Duodenal mucosa (tissue), 2 donors: Measurements from ENCODE around the gene PTGIR.
"Not testable (repeated sequence)": the region's sequence is repeated elsewhere in the genome, so short reads cannot be mapped to it uniquely, and the experiment has no call there.

Experiments
- H3K27ac ChIP-seq: one replicate; pipeline ENCODE4 v1.7.0; 2013; ENCODE audit warnings: low read depth, low read length
- H3K27me3 ChIP-seq, 2 donors: one replicate each; pipeline ENCODE4 v1.7.0; 2013; ENCODE audit warnings: low read length in 2 of 2, control low read depth in 1 of 2; ENCODE audit not compliant: insufficient read depth in 2 of 2, control insufficient read depth in 1 of 2
- H3K36me3 ChIP-seq, 2 donors: one replicate each; pipeline ENCODE4 v1.7.0; 2013; ENCODE audit warnings: low read length in 2 of 2, control low read depth in 1 of 2; ENCODE audit not compliant: insufficient read depth in 2 of 2, control insufficient read depth in 1 of 2
- H3K4me1 ChIP-seq, 2 donors: one replicate each; pipeline ENCODE4 v1.7.0; 2013; ENCODE audit warnings: low read length in 2 of 2, control low read depth in 1 of 2; ENCODE audit not compliant: insufficient read depth in 2 of 2, control insufficient read depth in 1 of 2
- H3K4me3 ChIP-seq, 2 donors: one replicate each; pipeline ENCODE4 v1.7.0; 2013; ENCODE audit warnings: low read length in 2 of 2, low read depth in 1 of 2
- H3K9ac ChIP-seq, 2 donors: one replicate each; pipeline ENCODE4 v1.7.0; 2013; ENCODE audit warnings: low read length in 2 of 2, low read depth in 1 of 2
- H3K9me3 ChIP-seq, 2 donors: one replicate each; pipeline ENCODE4 v1.7.0; 2013; ENCODE audit warnings: low read length in 2 of 2, control low read depth in 1 of 2; ENCODE audit not compliant: control insufficient read depth in 1 of 2

The PTGIR gene

DNA sequence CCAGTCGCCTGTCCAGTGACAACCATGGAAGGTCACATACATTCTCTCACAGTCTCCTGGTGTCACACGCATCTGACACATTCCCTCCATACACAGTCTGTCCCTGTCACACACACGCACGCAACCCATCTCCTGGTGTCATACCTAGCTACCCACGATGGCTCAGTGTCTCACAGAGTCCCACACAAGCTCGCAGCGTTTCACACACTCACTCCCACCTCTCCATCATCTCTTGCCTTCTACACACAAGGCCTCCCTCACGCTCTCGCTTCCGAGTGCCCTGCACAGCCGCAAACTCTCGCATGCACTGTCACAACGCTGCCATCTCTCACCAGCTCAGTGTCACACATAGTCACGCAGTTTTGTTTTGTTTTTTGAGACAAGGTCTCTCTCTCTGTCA is 12.3 kb upstream of the PTGIR start:
- H3K9me3 ChIP-seq: no peaks in the 10 kb centered on the region
- H3K36me3 ChIP-seq: no peaks in the 10 kb centered on the region
- peaks cover 22 to 28% of the 10 kb centered on the region in 2 donors for H3K4me1 ChIP-seq
- H3K27ac ChIP-seq: no peak overlapping the region
- H3K27me3 ChIP-seq: peaks cover 43 to 47% of the 10 kb centered on the region in 2 donors
- H3K9ac ChIP-seq: no peak overlapping the region
- no peak overlapping the region for H3K4me3 ChIP-seq

DNA sequence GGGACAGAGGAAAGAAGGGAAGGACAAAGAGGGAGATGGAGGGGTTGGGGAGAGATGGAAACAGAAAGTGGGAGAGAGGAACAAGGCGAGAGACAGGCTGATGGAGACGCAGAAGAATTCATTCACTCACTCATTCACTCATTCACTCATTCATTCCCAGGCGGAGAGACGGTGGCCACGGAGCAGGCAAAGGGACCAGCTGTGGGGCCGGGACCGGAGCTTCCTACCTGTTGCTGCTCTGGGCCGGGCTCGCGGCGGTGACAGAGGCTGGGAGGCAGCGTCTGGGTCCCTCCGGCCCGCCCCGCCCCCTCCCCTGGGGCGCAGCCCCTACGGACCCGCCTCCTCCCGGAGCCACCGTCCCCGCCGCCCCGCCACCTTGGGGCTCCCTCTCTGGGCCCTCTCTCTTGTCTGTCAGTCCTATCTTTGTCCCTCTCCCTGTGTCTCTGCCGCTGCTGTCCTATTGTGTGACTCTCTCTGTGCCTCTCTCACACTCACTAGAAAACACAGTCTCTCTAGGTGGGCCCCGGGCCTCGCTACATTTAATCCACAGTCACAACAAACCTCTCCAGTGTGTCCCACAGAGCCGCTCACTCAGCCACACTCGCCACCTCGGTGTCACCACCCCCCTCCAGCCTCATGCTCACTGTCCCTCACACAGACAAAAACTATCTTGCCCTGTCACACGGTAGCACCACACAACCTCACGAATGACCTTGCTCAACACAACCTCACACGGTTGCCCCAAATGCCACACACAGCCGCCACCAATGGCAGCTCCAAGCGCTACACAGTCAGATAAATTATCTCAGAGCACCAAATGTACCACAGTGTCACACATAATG is 11.3 kb upstream of the PTGIR start, which contains the start of gene GNG8:
Gene GNG8, minus strand, starts transcription at position 283 of the 842 bp plus-strand sequence. CDS start 1,520 bp downstream, outside the sequence.
- Histone ChIP-seq H3K9ac (no peak within 1 kb of the TSS), H3K27ac (no peak within 1 kb of the TSS), H3K27me3 (peaks cover 50% of the 10 kb centered on the region in 2 donors), H3K9me3 (no peaks in the 10 kb centered on the region), H3K4me1 (peaks cover 22 to 28% of the 10 kb centered on the region in 2 donors), H3K4me3 (no peak within 1 kb of the TSS), H3K36me3 (no peaks in the 10 kb centered on the region)

DNA sequence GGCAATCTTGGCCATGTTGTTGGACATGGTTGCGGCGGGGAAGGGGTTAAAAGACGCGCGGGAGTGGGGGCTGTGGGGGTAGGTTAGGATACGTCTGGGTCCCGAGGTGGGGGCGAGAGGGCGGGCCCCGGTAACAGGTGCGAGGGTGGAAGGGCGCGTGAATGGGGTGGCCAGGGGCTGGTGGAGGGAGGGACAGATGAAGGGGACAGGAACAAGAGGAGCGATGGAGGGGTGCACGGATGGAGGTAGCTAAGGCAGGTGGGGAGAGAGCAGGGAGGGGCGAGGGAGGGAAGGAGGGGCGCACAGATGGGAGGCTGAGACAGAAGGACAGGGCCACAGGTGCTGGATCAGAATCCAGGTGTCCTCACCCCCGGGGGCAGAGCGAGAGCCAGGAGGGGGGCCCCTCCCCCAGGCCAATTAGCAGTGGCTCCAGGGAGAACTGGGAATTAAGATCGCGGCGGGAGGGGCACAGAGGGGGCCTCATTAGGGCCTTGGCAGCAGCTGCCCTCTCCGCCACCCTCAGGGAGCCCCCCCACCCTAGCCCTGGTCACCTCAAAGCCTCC is 9.8 kb upstream of the PTGIR start:
- Histone ChIP-seq H3K36me3 (no peaks in the 10 kb centered on the region), H3K27ac (no peak overlapping the region), H3K9me3 (no peaks in the 10 kb centered on the region), H3K27me3 (peaks cover 45 to 50% of the 10 kb centered on the region in 2 donors), H3K9ac (no peak overlapping the region), H3K4me1 (peaks cover 21 to 27% of the 10 kb centered on the region in 2 donors), H3K4me3 (no peak overlapping the region)

DNA sequence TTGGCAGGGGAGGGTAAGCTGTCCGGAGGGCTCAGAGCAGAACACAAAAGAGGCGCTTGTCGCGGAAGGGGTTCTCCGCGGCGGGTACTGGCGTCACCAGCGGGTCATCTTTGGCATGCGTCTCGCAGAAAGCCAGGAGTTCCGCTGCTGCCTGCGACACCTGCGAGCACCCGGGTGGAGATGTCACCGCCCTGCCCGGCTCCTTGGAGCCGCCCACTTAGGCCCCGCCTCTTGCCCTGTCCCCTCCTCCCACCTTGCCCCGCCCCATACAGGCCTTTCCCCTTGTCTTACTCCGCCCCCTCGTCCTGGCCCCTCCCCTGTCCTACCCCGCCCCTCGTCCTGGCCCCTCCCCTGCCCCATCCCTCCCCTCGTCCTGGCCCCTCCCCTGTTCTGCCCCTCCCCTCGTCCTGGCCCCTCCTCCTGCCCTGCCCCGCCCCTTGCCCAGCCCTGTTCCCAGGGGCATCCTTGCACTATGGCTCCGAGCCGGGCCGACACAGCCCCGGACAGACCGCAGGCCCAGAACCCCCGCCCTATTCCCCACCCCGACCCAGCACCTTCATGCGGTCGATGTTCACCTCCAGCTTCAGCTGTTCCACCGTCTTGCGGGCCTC is 9.3 kb upstream of the PTGIR start:
- no peaks in the 10 kb centered on the region for H3K9me3 ChIP-seq
- H3K4me1 ChIP-seq: peaks cover 15 to 21% of the 10 kb centered on the region in 2 donors
- peak overlapping the region; percentile 14 to 30 for H3K9ac ChIP-seq
- H3K4me3 ChIP-seq: peak overlapping the region; percentile 59 to 65
- H3K27ac ChIP-seq: no peak overlapping the region
- H3K36me3 ChIP-seq: no peaks in the 10 kb centered on the region
- peaks cover 40 to 45% of the 10 kb centered on the region in 2 donors for H3K27me3 ChIP-seq

DNA sequence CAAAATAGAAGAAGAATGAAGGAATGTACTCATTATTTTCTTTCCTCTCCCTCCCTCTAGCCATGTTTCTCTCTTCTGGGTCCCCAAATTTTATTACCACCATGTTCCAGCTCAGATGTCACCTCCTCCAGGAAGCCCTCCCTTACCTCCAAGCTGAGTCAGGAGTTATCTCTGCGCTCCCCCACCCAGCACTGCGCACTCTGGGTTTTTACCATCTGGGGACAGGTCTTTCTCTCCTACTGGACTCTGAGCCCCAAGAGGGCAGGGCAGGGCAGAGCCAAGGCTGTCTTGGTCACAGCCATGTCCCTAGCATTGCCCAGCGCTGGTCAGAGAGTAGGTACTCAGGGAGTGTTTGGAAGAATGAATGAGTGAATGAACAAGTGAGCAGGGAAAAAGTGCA is 8.2 kb upstream of the PTGIR start:
- no peaks in the 10 kb centered on the region for H3K36me3 ChIP-seq
- H3K27ac ChIP-seq: no peak overlapping the region
- H3K27me3 ChIP-seq: peaks cover 36 to 41% of the 10 kb centered on the region in 2 donors
- peaks cover 11 to 15% of the 10 kb centered on the region in 2 donors for H3K4me1 ChIP-seq
- H3K4me3 ChIP-seq: peak overlapping the region in 1 of 2 donors; percentile 65
- no peaks in the 10 kb centered on the region for H3K9me3 ChIP-seq
- no peak overlapping the region for H3K9ac ChIP-seq

DNA sequence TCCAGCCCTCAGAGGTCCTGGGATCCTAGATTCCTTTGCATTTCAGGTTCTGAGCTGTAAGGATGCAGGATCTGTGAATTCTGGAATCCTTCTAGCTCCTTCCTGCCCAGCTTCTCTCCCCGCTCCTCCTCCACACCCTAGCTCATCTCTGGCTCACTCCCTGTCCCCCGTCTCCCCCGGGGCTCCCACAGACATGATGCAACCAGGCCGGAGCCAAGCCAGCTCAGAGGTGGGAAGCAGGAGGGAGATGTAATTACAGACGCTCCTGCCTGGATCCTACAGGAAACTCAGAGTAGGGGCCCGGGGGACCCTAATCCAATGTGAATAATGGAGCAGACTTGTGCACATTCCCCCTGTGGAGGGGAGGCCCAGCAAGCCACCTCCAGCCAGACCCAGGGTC is 6.6 kb upstream of the PTGIR start:
- Histone ChIP-seq H3K4me3 (no peak overlapping the region), H3K4me1 (peaks cover 10 to 15% of the 10 kb centered on the region in 2 donors), H3K9ac (no peak overlapping the region), H3K36me3 (no peaks in the 10 kb centered on the region), H3K27me3 (peaks cover 24 to 27% of the 10 kb centered on the region in 2 donors), H3K9me3 (no peaks in the 10 kb centered on the region), H3K27ac (no peak overlapping the region)

DNA sequence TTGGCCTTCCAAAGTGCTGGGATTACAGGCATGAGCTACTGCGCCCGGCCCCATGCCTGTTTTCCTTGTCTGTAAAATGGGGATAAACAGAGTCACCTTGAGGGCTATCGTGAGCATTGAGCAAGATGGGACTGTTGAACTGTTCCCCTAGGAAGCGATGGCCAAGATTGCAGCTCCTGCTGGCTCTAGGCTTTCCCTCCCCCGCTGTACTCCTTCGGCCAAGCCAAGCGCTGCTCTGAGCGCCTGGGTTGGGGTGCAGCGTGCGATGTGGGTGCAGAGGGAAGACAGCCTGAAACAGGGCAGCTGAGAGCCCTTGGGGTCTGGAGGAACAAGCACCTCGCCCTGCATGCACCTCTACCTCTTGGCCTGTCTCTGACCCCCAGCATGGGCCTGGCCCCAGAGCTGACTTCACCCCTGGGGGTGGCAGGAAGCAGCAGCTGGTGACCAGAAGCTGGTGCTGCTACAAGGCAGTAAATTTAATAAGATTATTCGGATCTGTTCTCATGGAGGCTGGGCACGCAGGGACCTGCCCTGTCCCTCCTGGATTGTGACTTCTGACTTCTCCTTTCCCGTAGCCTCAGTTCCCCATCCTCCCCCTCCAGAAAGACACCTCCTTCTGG is 5.8 kb upstream of the PTGIR start:
- Histone ChIP-seq H3K27me3 (peaks cover 18 to 23% of the 10 kb centered on the region in 2 donors), H3K9me3 (no peaks in the 10 kb centered on the region), H3K4me3 (no peak overlapping the region), H3K36me3 (no peaks in the 10 kb centered on the region), H3K9ac (no peak overlapping the region), H3K4me1 (peaks cover 11 to 16% of the 10 kb centered on the region in 2 donors), H3K27ac (no peak overlapping the region)

DNA sequence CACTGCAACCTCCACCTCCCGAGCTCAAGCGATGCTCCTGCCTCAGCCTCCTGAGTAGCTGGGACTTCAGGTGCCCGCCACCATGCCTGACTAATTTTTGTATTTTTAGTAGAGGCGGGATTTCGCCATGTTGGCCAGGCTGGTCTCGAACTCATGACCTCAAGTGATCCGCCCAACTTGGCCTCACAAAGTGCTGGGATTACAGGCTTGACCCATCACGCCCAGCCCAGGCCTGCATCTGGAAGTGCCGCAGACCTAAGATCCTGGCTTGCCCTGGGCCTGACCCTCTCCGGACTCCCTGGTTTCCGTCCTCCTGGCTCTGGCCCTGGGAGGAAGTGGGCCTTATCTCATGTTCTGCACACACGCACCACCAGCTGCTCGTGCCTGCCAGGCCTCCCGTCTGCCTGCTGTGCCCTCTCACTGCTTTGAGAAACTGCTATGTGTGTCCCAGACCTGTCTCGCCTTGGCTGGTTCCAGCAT is 4.7 kb upstream of the PTGIR start:
- Histone ChIP-seq H3K4me3 (no peak overlapping the region), H3K36me3 (no peaks in the 10 kb centered on the region), H3K9ac (no peak overlapping the region), H3K27me3 (peaks cover 18 to 23% of the 10 kb centered on the region in 2 donors), H3K9me3 (no peaks in the 10 kb centered on the region), H3K27ac (no peak overlapping the region), H3K4me1 (peaks cover 13 to 24% of the 10 kb centered on the region in 2 donors)

DNA sequence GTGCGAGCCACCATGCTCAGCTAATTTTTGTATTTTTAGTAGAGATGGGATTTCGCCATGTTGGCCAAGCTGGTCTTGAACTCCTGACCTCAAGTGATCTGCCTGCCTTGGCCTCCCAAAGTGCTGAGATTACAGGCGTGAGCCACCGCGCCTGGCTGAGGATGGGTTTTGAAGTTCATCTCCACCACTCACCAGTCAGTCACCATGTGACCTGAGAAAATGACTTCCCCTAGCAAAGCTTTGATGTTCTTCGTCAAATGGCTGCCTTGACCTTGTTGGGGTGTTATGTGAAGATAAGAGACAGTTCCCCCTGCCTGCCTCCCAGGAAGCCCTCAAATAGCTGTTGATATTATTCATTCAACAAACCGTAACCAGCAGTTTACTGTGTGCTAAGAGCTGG is 4.1 kb upstream of the PTGIR start:
- not testable (repeated sequence) for H3K36me3 ChIP-seq, H3K9me3 ChIP-seq, H3K4me3 ChIP-seq, H3K9ac ChIP-seq, H3K27ac ChIP-seq
- peaks cover 18 to 23% of the 10 kb centered on the region in 2 donors for H3K27me3 ChIP-seq
- H3K4me1 ChIP-seq: peaks cover 12 to 22% of the 10 kb centered on the region in 2 donors
